BE2C (cell line): ENCODE measurements around the gene TPCN1.

Source experiments
- DNase-seq: peaks from one replicate; pipeline ENCODE4 v3.0.0-alpha.2; 2020
- H3K27me3 ChIP-seq: fragments of 250-450 bp; sonication (Bioruptor Pico); 2 replicates; pipeline ENCODE4 v1.5.1; 2020; ENCODE audit warnings: mild to moderate bottlenecking
- H3K36me3 ChIP-seq: fragments of 250-450 bp; sonication (Bioruptor Pico); 2 replicates; pipeline ENCODE4 v1.5.1; 2020; ENCODE audit warnings: mild to moderate bottlenecking
- H3K4me1 ChIP-seq: fragments of 250-450 bp; sonication (Bioruptor Pico); 2 replicates; pipeline ENCODE4 v1.5.1; 2020
- H3K4me3 ChIP-seq: 2 replicates; pipeline ENCODE4 v1.5.1; 2011; ENCODE audit warnings: low read depth, low read length
- H3K9me3 ChIP-seq: fragments of 250-450 bp; sonication (Bioruptor Pico); 2 replicates; pipeline ENCODE4 v1.5.1; 2020
- CTCF ChIP-seq: IDR thresholded peaks from 2 replicates; pipeline ENCODE4 v1.5.1; 2012; ENCODE audit warnings: mild to moderate bottlenecking, low read depth, low read length

TPCN1 gene

GRCh38 chr12:113226696-113227568 lies 5.7 kb downstream of the TPCN1 start:
- H3K4me1 ChIP-seq: no peaks in the 10 kb centered on the region
- no peak overlapping the region for H3K4me3 ChIP-seq
- H3K36me3 ChIP-seq: peaks cover 22% of the 10 kb centered on the region
- no peak for TF ChIP-seq CTCF
- no peak for DNase-seq
- no peaks in the 10 kb centered on the region for H3K9me3 ChIP-seq
- no peaks in the 10 kb centered on the region for H3K27me3 ChIP-seq

GRCh38 chr12:113227686-113228391 lies 6.6 kb downstream of the TPCN1 start:
- no peak for TF ChIP-seq CTCF
- Histone ChIP-seq H3K4me3 (no peak overlapping the region), H3K36me3 (peaks cover 31% of the 10 kb centered on the region), H3K9me3 (no peaks in the 10 kb centered on the region), H3K4me1 (no peaks in the 10 kb centered on the region), H3K27me3 (no peaks in the 10 kb centered on the region)
- no peak for DNase-seq

GRCh38 chr12:113228394-113229028 lies 7.2 kb downstream of the TPCN1 start:
- no peak for DNase-seq
- no peak overlapping the region for H3K4me3 ChIP-seq
- TF ChIP-seq CTCF: no peak
- no peaks in the 10 kb centered on the region for H3K9me3 ChIP-seq
- no peaks in the 10 kb centered on the region for H3K27me3 ChIP-seq
- no peaks in the 10 kb centered on the region for H3K4me1 ChIP-seq
- H3K36me3 ChIP-seq: peaks cover 35% of the 10 kb centered on the region

GRCh38 chr12:113230315-113231234 lies 9.3 kb downstream of the TPCN1 start:
- H3K9me3 ChIP-seq: no peaks in the 10 kb centered on the region
- DNase-seq: no peak
- H3K27me3 ChIP-seq: no peaks in the 10 kb centered on the region
- peaks cover 35% of the 10 kb centered on the region for H3K36me3 ChIP-seq
- no peak for TF ChIP-seq CTCF
- H3K4me1 ChIP-seq: no peaks in the 10 kb centered on the region
- no peak overlapping the region for H3K4me3 ChIP-seq

GRCh38 chr12:113231235-113232088 lies 10.2 kb downstream of the TPCN1 start:
- DNase-seq: no peak

More at GRCh38 chr12:113231235-113232088, 10.2 kb downstream of the TPCN1 start:
- Histone ChIP-seq H3K4me1 (no peaks in the 10 kb centered on the region), H3K4me3 (no peak overlapping the region), H3K9me3 (no peaks in the 10 kb centered on the region), H3K36me3 (peaks cover 35% of the 10 kb centered on the region), H3K27me3 (no peaks in the 10 kb centered on the region)
- no peak for TF ChIP-seq CTCF
